Measurements from ENCODE around the gene INCA1. TPM values are rescaled to one million over a fixed set of nuclear protein-coding genes. Genes with fewer than 3 reads are reported as not detected.

INCA1 gene
- total and polyA plus RNA-seq, 2 of the 13 experiments (the other 11 are each of a cell fraction or from before 2014, with no cell fraction given) = 0.93 to 2.6 TPM

- TF ChIP-seq ZNF235 (CRISPR knock-in tag; IDR thresholded peaks at IDR 0.05; ENCODE audit: borderline replicate concordance) (no peak), MAFF (IDR thresholded peaks at IDR 0.05; ENCODE audit: low read depth, low read length) (no peak), SP4 (CRISPR knock-in tag; IDR thresholded peaks at IDR 0.05) (no peak), NR2F1 (CRISPR knock-in tag; IDR thresholded peaks at IDR 0.05) (no peak), ZNF562 (CRISPR knock-in tag; IDR thresholded peaks at IDR 0.05; ENCODE audit: borderline replicate concordance) (no peak), NFE2 (CRISPR knock-in tag; IDR thresholded peaks at IDR 0.05) (no peak), ZMAT3 (CRISPR knock-in tag; conservative IDR thresholded peaks at IDR 0.05) (no peak), SALL2 (CRISPR knock-in tag; IDR thresholded peaks at IDR 0.05) (no peak), TRIM24 (CRISPR knock-in tag; IDR thresholded peaks at IDR 0.05) (no peak), NCOA2 (CRISPR knock-in tag; IDR thresholded peaks at IDR 0.05) (no peak)
These were observed 37.9 kb downstream of the INCA1 start (continued) for GRCh38 chr17:4959261-4959965.

GRCh38 chr17:4958102-4958501 lies 39.2 kb downstream of the INCA1 start:
- POLR2A ChIA-PET = interaction anchor here (5.8 kb wide), 1 partner anchor 10 kb away, joined by 43 read pairs; the partner anchor contains the start of gene SPAG7
- H3K4me1 ChIP-seq (ENCODE audit: insufficient read depth, low read length) = peaks cover 11% of the 10 kb centered on the region

More at GRCh38 chr17:4958102-4958501, 39.2 kb downstream of the INCA1 start:
- no peak overlapping the region for H2AFZ ChIP-seq (ENCODE audit: low read length)
- intact Hi-C loops (cut with micrococcal nuclease; ENCODE audit: unreplicated experiment) (no loop called here), in situ Hi-C loops (cut with HindIII; ENCODE audit: extremely low pct_ligation_motif_present, low pct_unique_long_range_greater_than_20kb) (no loop called here)
- BruUV-seq (replicated peaks) = no TSS peak
- H3K36me3 ChIP-seq (replicated peaks in 1 of 2; ENCODE audit: control insufficient read depth in 1 of 2, insufficient read depth in 2 of 2, low read length in 2 of 2) = peaks cover 3 to 27% of the 10 kb centered on the region in 2 experiments; a peak in 4 of 5 replicates
- ATAC-seq (no peak), FAIRE-seq (no peak), DNase-seq (ENCODE audit: low spot score) (no peak)
- no peak overlapping the region for H3K9ac ChIP-seq (ENCODE audit: insufficient read depth, low read depth, low read length)
- H3K79me2 ChIP-seq (ENCODE audit: insufficient read depth, low read length) = peaks cover under 1% of the 10 kb centered on the region
- WGBS (ENCODE audit: low lambda C conversion rate) = 83% methylated on average over 2 of the region's 3 CpGs
- no peaks in the 10 kb centered on the region for H3K9me3 ChIP-seq (ENCODE audit: low read length)
- no peak overlapping the region for H3K27ac ChIP-seq (ENCODE audit: extremely low read length, insufficient read depth, low read length)
- no peak overlapping the region for H3K4me2 ChIP-seq (ENCODE audit: low read depth, low read length)
- H4K20me1 ChIP-seq (ENCODE audit: insufficient read depth, low read length) = no peaks in the 10 kb centered on the region
- CTCF ChIA-PET (ENCODE audit: low intra/inter-chr PET ratio, low total read pairs) = no interaction called here
- no peak overlapping the region for H3K4me3 ChIP-seq (replicated peaks in 1 of 3; ENCODE audit: insufficient read depth in 1 of 3, low read depth in 2 of 3, low read length in 3 of 3)
- TF ChIP-seq MAFF (IDR thresholded peaks at IDR 0.05; ENCODE audit: low read depth, low read length) (no peak), ZNF234 (CRISPR knock-in tag; conservative IDR thresholded peaks at IDR 0.05) (no peak), HOXA7 (CRISPR knock-in tag; IDR thresholded peaks at IDR 0.05) (no peak)
- H3K27me3 ChIP-seq (ENCODE audit: control insufficient read depth in 1 of 2, insufficient read depth in 2 of 2, low read length in 2 of 2) = no peaks in the 10 kb centered on the region

Measured in HepG2 (cell line).